OCI-LY3 (cell line): Measurements from ENCODE around the gene AKT1S1.

Experiments
- H2AFZ ChIP-seq: fragments of 200-600, 300-600 bp; shearing (Covaris generic); 2 replicates; pipeline ENCODE4 v1.6.0; 2014; ENCODE audit warnings: antibody characterized with exemption, low read depth, low read length
- H3K27ac ChIP-seq: fragments of 200-600, 300-600 bp; sonication (generic); 2 replicates; pipeline ENCODE4 v1.5.1; 2014; ENCODE audit warnings: mild to moderate bottlenecking, low read length, moderate library complexity, mixed read lengths
- H3K27me3 ChIP-seq: fragments of 200-600, 300-600 bp; sonication (generic); 2 replicates; pipeline ENCODE4 v1.6.1; 2014; ENCODE audit warnings: low read depth, low read length, mixed read lengths
- H3K36me3 ChIP-seq: fragments of 200-600, 300-600 bp; sonication (generic); replicated peaks from 2 replicates; pipeline ENCODE3; 2014; ENCODE audit warnings: low read depth, low read length, mixed read lengths
- H3K4me1 ChIP-seq: fragments of 300-600, 200-600 bp; sonication (generic); 2 replicates; pipeline ENCODE4 v1.6.1; 2014; ENCODE audit warnings: low read length, mixed read lengths
- H3K4me2 ChIP-seq: fragments of 200-600, 300-600 bp; sonication (generic); 2 replicates; pipeline ENCODE4 v1.6.1; 2014; ENCODE audit warnings: low read length, mixed read lengths
- H3K4me3 ChIP-seq: fragments of 300-600, 200-600 bp; sonication (generic); 2 replicates; pipeline ENCODE4 v1.5.1; 2014; ENCODE audit warnings: antibody characterized with exemption, mild to moderate bottlenecking, low read length, moderate library complexity
- H3K79me2 ChIP-seq: fragments of 300-600, 200-600 bp; shearing (Covaris generic); 2 replicates; pipeline ENCODE4 v1.6.1; 2014; ENCODE audit warnings: mild to moderate bottlenecking, low read length, mixed read lengths
- H3K9ac ChIP-seq: fragments of 300-600, 200-600 bp; shearing (Covaris generic); 2 replicates; pipeline ENCODE4 v1.6.0; 2014; ENCODE audit warnings: mild to moderate bottlenecking, low read length, moderate library complexity
- H3K9me3 ChIP-seq: fragments of 200-600, 300-600 bp; shearing (Covaris generic); 2 replicates; pipeline ENCODE4 v1.6.1; 2014; ENCODE audit warnings: low read length, mixed read lengths; ENCODE audit not compliant: insufficient read depth
- H4K20me1 ChIP-seq: fragments of 200-600, 300-600 bp; sonication (generic); 2 replicates; pipeline ENCODE4 v1.6.1; 2016; ENCODE audit warnings: low read length, mixed read lengths; ENCODE audit not compliant: insufficient read depth
- CTCF ChIP-seq: fragments of 200-600, 300-600 bp; sonication (generic); IDR thresholded peaks from 2 replicates; pipeline ENCODE4 v1.5.1; 2014; ENCODE audit warnings: antibody characterized with exemption, low read length, low read depth
- EZH2phosphoT487 ChIP-seq: fragments of 200-600 bp; shearing (Covaris generic); IDR thresholded peaks from 2 replicates; pipeline ENCODE4 v1.6.1; 2018; ENCODE audit warnings: antibody characterized with exemption, mixed run types, low read depth

AKT1S1 gene

GRCh38 chr19:49851456-49852259 is 25.5 kb downstream of the AKT1S1 start:
- peak overlapping the region; percentile 80 for H3K4me3 ChIP-seq
- H4K20me1 ChIP-seq, result peaks cover 43% of the 10 kb centered on the region
- H3K79me2 ChIP-seq, result peaks cover 29% of the 10 kb centered on the region

GRCh38 chr19:49850487-49851342 is 26.4 kb downstream of the AKT1S1 start, which contains the start of gene PTOV1:
Gene PTOV1, plus strand, starts transcription at chr19:49851159.
- peak within 1 kb of the TSS; percentile 87 for H3K4me2 ChIP-seq
- peak within 1 kb of the TSS; percentile 80 for H3K4me3 ChIP-seq
- no peaks in the 10 kb centered on the region for H3K27me3 ChIP-seq
- TF ChIP-seq EZH2phosphoT487, result no peak
- TF ChIP-seq CTCF, result no peak
- H4K20me1 ChIP-seq, result peaks cover 34% of the 10 kb centered on the region
- peaks cover 22% of the 10 kb centered on the region for H3K36me3 ChIP-seq
- peak within 1 kb of the TSS; percentile 83 for H3K27ac ChIP-seq
- peak within 1 kb of the TSS; percentile 80 for H3K9ac ChIP-seq
- peak within 1 kb of the TSS; percentile 79; the same call in 1 of the 2 replicates for H2AFZ ChIP-seq
- H3K4me1 ChIP-seq, result peaks cover 41% of the 10 kb centered on the region
- H3K79me2 ChIP-seq, result peaks cover 29% of the 10 kb centered on the region
- H3K9me3 ChIP-seq, result peaks cover 7% of the 10 kb centered on the region

More at GRCh38 chr19:49851456-49852259, 25.5 kb downstream of the AKT1S1 start:
- H3K9me3 ChIP-seq, result peaks cover 7% of the 10 kb centered on the region
- no peaks in the 10 kb centered on the region for H3K27me3 ChIP-seq
- H2AFZ ChIP-seq, result no peak overlapping the region
- peaks cover 41% of the 10 kb centered on the region for H3K4me1 ChIP-seq
- H3K9ac ChIP-seq, result peak overlapping the region; percentile 80
- H3K4me2 ChIP-seq, result peak overlapping the region; percentile 87
- no peak for TF ChIP-seq EZH2phosphoT487
- H3K27ac ChIP-seq, result peak overlapping the region; percentile 83; the same call in 1 of the 2 replicates
- H3K36me3 ChIP-seq, result peaks cover 30% of the 10 kb centered on the region

- Histone ChIP-seq H3K4me2 (peak overlapping the region; percentile 66), H3K9ac (no peak overlapping the region; the same call in 1 of the 2 replicates), H3K79me2 (peaks cover 29% of the 10 kb centered on the region), H3K27me3 (no peaks in the 10 kb centered on the region), H2AFZ (no peak overlapping the region), H4K20me1 (peaks cover 29% of the 10 kb centered on the region), H3K27ac (no peak overlapping the region), H3K4me3 (peak overlapping the region; percentile 80), H3K9me3 (peaks cover 7% of the 10 kb centered on the region), H3K36me3 (peaks cover 18% of the 10 kb centered on the region), H3K4me1 (peaks cover 41% of the 10 kb centered on the region)
- TF ChIP-seq EZH2phosphoT487, result no peak
- no peak for TF ChIP-seq CTCF
These were observed 27.0 kb downstream of the AKT1S1 start for GRCh38 chr19:49850221-49850486.

- H3K36me3 ChIP-seq, result peaks cover 15% of the 10 kb centered on the region
- no peaks in the 10 kb centered on the region for H3K27me3 ChIP-seq
- TF ChIP-seq CTCF (no peak), EZH2phosphoT487 (no peak)
- H3K4me3 ChIP-seq, result peak overlapping the region; percentile 80; the same call in 1 of the 2 replicates
- peaks cover 26% of the 10 kb centered on the region for H4K20me1 ChIP-seq
- no peak overlapping the region for H3K9ac ChIP-seq
- H3K4me2 ChIP-seq, result peak overlapping the region; percentile 66
- peaks cover 44% of the 10 kb centered on the region for H3K4me1 ChIP-seq
- peaks cover 29% of the 10 kb centered on the region for H3K79me2 ChIP-seq
- no peak overlapping the region for H3K27ac ChIP-seq
- H3K9me3 ChIP-seq, result peaks cover 7% of the 10 kb centered on the region
- H2AFZ ChIP-seq, result no peak overlapping the region
These were observed 27.5 kb downstream of the AKT1S1 start for GRCh38 chr19:49849433-49850220.
